Caki2 (cell line): ENCODE measurements around the gene ALDH1L2. TPM values are rescaled to one million over a fixed set of nuclear protein-coding genes. Genes with fewer than 3 reads are reported as not detected.
A peak's percentile ranks its signal among the peaks of the same experiment; 100 is the strongest.

Experiments used
- DNase-seq: peaks from one replicate; pipeline ENCODE4 v3.0.0-alpha.2; 2015; ENCODE audit warnings: low read depth
- in situ Hi-C: cut with HindIII; loops from 2 replicates; pipeline ENCODE4 v1.10.0; 2016; ENCODE audit warnings: low sequenced_read_pairs, low pct_unique_long_range_greater_than_20kb, mixed read lengths
- total RNA-seq: library from RNA; depleted of rRNA; stranded (reverse); fragments of >200 nt; shearing (Covaris generic); gene quantifications from 2 replicates; pipeline ENCODE4 v1.2.3, GENCODE V29; 2014; ENCODE audit warnings: low replicate concordance

The ALDH1L2 gene
- total RNA-seq, 1 experiment from 2014 or later: 1.2 TPM

GRCh38 chr12:105090361-105090760 is 6.1 kb upstream of the ALDH1L2 start:
- no peak for DNase-seq

GRCh38 chr12:105089817-105090216 is 5.6 kb upstream of the ALDH1L2 start:
- in situ Hi-C loops: no loop called here

More at GRCh38 chr12:105090361-105090760, 6.1 kb upstream of the ALDH1L2 start:
- in situ Hi-C loops: no loop called here

GRCh38 chr12:105085501-105085900 is 1.2 kb upstream of the ALDH1L2 start:
- no peak for DNase-seq
- in situ Hi-C loops: no loop called here

More at GRCh38 chr12:105089817-105090216, 5.6 kb upstream of the ALDH1L2 start:
- no peak for DNase-seq

GRCh38 chr12:105083551-105084105 is 630 bp downstream of the ALDH1L2 start:
- in situ Hi-C loops: no loop called here
- DNase-seq: peak; percentile 24

GRCh38 chr12:105083031-105083430 is 1.2 kb downstream of the ALDH1L2 start:
- DNase-seq: no peak
- in situ Hi-C loops: no loop called here

GRCh38 chr12:105078712-105079570 is 5.3 kb downstream of the ALDH1L2 start:
- in situ Hi-C loops: no loop called here
- DNase-seq: no peak

- in situ Hi-C loops: no loop called here
- no peak for DNase-seq
These were observed 6.8 kb downstream of the ALDH1L2 start for GRCh38 chr12:105077435-105077834.

GRCh38 chr12:105076913-105077312 is 7.3 kb downstream of the ALDH1L2 start:
- no peak for DNase-seq
- in situ Hi-C loops: no loop called here

GRCh38 chr12:105076098-105076497 is 8.2 kb downstream of the ALDH1L2 start:
- DNase-seq: no peak
- in situ Hi-C loops: no loop called here

GRCh38 chr12:105072888-105073488 is 11.3 kb downstream of the ALDH1L2 start:
- DNase-seq: no peak
- in situ Hi-C loops: no loop called here

GRCh38 chr12:105071981-105072380 is 12.3 kb downstream of the ALDH1L2 start:
- in situ Hi-C loops: no loop called here

GRCh38 chr12:105069936-105070702 is 14.1 kb downstream of the ALDH1L2 start:
- DNase-seq: no peak

More at GRCh38 chr12:105071981-105072380, 12.3 kb downstream of the ALDH1L2 start:
- no peak for DNase-seq

GRCh38 chr12:105067511-105068031 is 16.7 kb downstream of the ALDH1L2 start:
- in situ Hi-C loops: no loop called here
- DNase-seq: no peak

More at GRCh38 chr12:105069936-105070702, 14.1 kb downstream of the ALDH1L2 start:
- in situ Hi-C loops: no loop called here

GRCh38 chr12:105064564-105065178 is 19.6 kb downstream of the ALDH1L2 start:
- in situ Hi-C loops: no loop called here
- no peak for DNase-seq

- in situ Hi-C loops: no loop called here
- no peak for DNase-seq
These were observed 23.4 kb downstream of the ALDH1L2 start for GRCh38 chr12:105060715-105061378.

GRCh38 chr12:105057174-105057573 is 27.1 kb downstream of the ALDH1L2 start:
- in situ Hi-C loops: no loop called here
- DNase-seq: no peak

GRCh38 chr12:105053116-105053572 is 31.1 kb downstream of the ALDH1L2 start:
- peak; percentile 43 for DNase-seq
- in situ Hi-C loops: no loop called here
